ENCODE results near the gene MID1.
"Not testable (repeated sequence)": the region's sequence is repeated elsewhere in the genome, so short reads cannot be mapped to it uniquely, and the experiment has no call there.

MID1 gene

DNA sequence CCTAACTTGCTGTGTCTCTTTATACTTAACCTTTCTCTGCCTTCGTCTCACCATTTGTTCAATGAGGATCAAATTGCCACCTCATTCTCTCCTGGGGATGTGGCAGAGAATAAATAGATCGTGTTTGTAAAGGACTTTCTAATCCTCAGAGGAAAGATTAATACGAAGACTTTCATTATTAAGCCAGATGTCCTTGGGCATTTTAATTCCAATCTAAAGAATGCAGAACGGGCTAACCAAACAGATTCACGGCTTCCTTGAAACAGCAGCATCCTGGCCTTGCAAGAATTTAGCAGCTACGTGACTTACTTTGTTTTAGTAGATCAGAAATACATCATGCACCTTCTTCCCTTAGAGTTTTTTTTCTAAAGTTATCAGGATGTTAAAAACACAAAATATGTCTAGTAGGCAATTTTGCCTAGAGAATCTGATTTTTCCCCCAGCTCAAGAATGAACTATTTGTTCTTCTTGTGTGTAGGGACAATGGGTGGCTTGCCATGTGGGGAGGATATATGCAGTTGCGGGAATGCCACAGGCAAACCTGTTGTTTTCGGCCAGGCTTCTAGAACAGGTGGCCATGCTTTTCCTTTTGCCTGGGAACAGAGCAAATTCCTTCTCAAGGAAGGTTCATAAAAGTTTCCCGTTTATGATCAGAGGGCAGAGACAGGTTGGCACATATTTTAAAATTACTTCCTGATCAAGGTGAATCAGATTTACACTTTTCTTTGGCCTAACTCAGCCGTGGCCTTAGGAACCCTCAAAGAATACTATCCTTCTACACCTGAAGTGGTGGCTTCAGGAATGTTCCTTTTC is 3.0 kb downstream of the MID1 start:
- DNase-seq (ENCODE audit: low read depth in 2 of 2) = no peak

GRCh38 chrX:10615931-10616774 is 4.2 kb downstream of the MID1 start:
- no peak for DNase-seq (ENCODE audit: low read depth in 2 of 2)

DNA sequence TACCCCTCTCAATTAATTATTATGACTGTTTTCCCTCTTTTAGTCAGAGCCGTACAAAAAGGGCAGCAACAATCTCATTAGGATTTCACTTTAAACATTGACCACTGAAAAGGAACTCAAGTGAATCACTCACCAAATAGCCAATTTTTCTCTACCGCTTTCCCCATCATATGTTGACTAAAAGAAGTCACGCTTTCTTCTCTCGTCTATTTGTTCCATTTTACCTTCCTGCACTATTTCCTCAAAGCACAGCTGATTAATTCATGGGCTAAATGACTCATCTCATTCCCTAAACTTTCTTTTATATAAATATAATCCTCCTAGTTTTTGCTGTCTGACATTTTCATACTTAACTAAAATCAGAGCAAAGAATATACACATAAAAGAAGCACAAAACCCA is 8.2 kb downstream of the MID1 start:
- DNase-seq (ENCODE audit: low read depth in 2 of 2) = no peak

DNA sequence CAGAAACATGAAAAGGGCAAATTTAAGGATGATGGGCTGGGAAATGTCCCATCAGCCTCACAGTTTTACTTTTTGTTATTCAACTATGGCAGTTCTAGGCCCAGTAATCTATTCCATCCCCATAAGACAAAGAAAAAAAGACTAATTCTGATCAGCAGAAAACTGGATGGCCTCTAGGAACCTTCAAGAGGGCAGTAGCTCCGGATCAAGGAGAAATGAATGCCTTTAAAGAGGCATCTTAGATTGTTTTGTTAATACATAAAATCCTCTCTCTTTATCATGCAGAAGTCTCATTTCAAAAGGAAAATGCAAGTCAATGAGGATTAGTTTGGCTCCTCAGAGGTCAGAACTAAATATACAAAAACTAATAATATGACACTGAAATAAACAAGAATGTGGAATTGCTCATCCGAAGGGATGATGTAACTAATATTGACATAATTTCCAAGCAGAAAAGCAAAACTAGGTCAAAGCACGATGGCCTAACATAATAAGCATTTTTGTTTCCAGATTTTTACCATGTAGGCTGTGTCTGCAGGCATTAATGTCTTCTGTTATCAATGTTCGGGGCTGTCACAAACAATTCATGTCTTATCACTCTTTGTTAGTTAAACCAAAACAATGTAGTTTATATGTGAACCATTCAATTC is 8.8 kb downstream of the MID1 start:
- no peak for DNase-seq (ENCODE audit: low read depth in 2 of 2)

DNA sequence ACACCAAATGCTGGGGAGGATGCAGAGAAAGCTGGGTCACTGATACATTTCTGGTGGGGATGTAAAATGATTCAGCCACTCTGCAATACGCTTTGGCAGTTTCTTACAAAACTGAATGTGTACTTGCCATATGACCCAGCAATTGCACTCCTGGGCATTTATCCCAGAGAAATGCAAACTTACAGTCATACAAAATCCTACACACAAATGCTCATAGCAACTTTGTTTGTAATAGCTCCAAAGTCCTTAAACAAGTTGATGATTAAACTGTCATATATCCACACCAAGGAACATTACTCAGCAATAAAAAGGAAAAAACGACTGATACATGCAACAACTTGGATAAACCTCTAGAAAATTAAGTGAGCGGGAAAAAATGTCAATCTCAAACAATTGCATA is 12.3 kb downstream of the MID1 start:
- no peak for DNase-seq (ENCODE audit: low read depth in 2 of 2)

GRCh38 chrX:10607233-10607632 is 13.2 kb downstream of the MID1 start:
- no peak for DNase-seq (ENCODE audit: low read depth in 2 of 2)

DNA sequence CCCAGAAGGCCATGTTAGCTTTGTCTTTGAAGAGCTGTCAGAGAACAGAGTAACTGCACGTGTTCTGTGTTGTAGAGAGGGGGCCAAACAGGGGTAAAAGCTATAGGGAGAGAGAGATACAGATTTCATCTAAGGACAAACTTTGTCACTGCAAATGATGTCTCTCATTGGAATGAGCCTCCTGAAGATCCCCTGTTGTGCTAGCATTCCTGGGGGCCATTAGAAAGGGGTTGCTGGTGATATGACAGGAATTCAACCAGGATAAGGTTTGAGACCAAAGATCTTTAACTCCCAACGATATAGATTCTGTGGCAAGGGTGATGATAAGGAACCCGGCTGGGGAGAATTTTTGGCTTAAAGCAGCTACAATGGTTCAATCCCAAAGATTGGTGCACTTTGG is 16.8 kb downstream of the MID1 start:
- DNase-seq (ENCODE audit: low read depth in 2 of 2) = no peak

DNA sequence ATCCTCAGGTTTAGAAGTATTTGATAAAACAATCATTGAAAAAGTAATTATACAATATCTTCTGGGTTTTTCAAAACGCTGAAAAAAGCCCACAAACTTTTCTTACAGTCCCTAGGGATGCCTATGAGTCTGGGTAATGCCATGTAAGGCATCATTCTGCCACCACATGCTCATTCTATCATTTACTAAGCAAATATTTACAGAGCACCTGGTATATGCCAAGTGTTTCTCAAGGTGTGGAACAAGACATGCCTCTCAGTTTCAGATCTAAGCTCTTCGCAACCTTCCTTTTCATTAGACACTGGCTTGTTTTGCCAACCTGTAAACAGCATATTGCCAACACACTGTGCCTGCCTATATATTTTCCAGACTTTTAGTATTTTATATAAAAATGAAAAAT is 17.7 kb downstream of the MID1 start:
- no peak for DNase-seq (ENCODE audit: low read depth in 2 of 2)

DNA sequence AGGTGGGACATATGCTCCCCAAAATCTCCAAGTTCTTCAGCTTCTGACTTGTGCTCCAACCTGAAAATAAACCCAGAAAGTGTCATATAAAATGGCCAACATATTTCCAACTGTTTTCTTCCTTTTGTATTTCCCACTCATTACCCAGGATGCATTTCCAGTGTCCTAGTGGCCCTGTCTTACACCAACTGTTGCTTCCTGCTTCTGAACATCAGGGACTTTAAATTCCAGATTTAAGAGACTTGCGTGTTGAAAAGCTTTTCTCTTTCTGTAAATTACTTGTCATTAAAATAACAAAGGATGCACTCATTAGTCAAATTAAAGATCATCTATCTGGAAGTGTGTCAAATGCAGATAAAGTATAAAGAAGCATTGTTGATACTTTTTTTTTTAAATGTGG is 19.9 kb downstream of the MID1 start:
- DNase-seq (ENCODE audit: low read depth in 2 of 2) = no peak

- DNase-seq (ENCODE audit: low read depth in 2 of 2) = no peak
These were observed 21.8 kb downstream of the MID1 start for GRCh38 chrX:10598540-10598939.

DNA sequence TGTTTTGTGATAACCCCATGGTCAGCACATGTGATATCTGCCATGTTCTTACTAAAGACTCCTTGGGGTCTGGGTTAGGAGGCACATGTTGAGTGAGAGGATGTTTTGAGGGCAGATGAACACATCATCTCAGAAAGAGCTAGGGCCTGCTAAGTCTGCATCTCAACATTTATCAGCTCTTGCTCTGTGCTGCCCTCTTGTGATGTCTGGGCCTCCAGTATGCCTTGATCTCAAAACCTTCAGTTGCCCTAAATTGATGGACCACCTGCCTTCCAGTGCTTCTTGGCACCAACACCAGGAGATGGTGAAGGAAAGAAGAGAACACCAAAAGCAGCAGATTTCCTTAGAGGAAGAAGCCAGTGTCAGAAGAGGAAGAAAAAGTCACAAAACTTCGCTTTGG is 22.5 kb downstream of the MID1 start:
- no peak for DNase-seq (ENCODE audit: low read depth in 2 of 2)

DNA sequence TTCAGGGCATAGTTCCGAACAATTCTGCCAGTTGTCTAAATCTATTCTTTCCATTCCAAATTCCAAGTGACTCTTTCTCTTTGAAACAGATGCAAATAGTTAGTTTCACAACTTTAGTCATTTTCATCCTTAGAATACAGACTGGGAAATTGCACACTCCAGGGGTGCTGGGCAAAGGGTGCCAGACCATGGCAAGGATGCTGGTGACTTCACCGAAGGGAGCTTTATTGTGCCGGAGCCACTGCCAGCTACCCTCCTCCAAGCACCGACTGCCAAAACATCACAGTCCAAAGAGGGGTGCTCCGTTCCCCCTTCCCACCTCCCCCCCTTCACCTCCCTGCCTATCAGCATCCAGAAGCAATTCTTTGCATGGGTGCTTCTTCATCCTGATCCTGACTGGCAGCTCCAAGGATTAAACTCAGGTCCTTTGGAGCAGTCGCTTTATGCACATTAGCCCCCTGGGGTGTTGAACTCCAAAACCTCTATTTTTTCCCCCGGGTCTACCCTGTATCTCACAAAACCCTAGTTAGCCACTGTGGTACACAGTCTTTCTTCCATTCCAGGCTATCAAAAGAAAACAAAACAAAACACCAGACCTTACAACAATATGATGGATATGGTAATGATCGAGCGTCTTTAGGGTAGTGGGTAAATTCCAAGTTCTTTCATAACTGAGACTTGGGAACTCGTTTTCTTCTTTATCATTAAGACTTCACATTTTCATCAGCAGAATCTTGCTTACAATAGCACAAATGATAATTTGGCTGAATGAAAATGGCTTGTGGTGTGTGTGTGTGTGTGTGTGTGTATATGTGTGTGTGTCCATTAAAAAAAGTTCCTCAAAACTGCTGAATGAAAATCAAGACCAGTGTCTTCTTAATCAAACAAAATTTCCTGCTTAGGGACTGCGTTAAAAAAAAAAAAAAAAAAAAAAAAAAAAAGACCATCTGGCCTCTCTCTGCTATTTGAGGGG is 28.7 kb downstream of the MID1 start:
- no peak for DNase-seq (ENCODE audit: low read depth in 2 of 2)

DNA sequence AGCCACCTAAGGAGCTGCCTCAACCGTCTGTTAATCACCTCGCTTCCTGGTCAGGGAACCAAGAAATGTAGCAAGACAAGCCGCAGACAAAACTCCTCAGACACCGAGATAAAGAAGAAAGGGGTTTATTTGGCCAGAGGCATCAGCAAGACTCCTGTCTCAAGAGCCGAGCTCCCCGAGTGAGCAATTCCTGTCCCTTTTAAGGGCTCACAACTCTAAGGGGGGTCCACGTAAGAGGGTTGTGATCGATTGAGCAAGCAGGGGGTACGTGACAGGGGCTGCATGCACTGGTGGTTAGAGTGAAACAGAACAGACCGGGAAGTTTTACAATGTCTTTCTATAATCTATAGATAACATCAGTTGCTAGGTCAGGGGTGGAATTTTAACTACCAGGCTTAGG is 30.6 kb downstream of the MID1 start:
- not testable (repeated sequence) for DNase-seq (ENCODE audit: low read depth in 2 of 2)

GRCh38 chrX:10589098-10589497 is 31.3 kb downstream of the MID1 start:
- no peak for DNase-seq (ENCODE audit: low read depth in 2 of 2)

- not testable (repeated sequence) for DNase-seq (ENCODE audit: low read depth in 2 of 2)
These were observed 35.5 kb downstream of the MID1 start for GRCh38 chrX:10584882-10585281.

GRCh38 chrX:10582945-10583344 is 37.4 kb downstream of the MID1 start:
- no peak for DNase-seq (ENCODE audit: low read depth in 2 of 2)

GRCh38 chrX:10582215-10582733 is 38.1 kb downstream of the MID1 start:
- no peak for DNase-seq (ENCODE audit: low read depth in 2 of 2)

GRCh38 chrX:10579112-10580011 is 41.0 kb downstream of the MID1 start:
- DNase-seq (ENCODE audit: low read depth in 2 of 2) = no peak

- DNase-seq (ENCODE audit: low read depth in 2 of 2) = no peak
These were observed 41.9 kb downstream of the MID1 start for GRCh38 chrX:10578527-10578926.

DNA sequence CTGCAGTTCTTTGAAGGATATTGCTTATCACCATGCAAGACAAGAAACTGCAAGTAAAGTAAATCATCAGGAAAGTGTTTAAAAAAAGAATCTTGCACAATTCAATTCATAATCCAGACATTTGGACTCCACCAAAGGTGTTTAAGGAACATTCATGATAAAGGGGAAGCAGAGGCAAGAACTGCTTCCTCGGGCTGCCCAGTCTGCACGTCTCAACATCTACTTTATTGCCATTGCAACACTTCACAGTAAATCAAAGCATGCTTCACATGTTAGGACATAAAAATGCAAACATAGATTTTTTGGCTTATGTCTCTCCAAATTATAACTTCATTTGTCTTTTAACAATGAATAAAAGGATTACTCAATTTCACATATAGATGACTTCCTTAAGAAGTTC is 42.5 kb downstream of the MID1 start:
- DNase-seq (ENCODE audit: low read depth in 2 of 2) = no peak

All from stimulated activated CD4-positive, alpha-beta T cell treated with anti-CD3 and anti-CD28 coated beads, Interleukin-1b, Interleukin-23, amount 100 ng/mL, for 4 hours (primary cell).